A375 (cell line): ENCODE results near the gene HGF. TPM values are rescaled to one million over a fixed set of nuclear protein-coding genes. Genes with fewer than 3 reads are reported as not detected.

ENCODE experiments used
- total RNA-seq: library from RNA; depleted of rRNA; stranded (reverse); fragments of >200 nt; shearing (Covaris generic); gene quantifications from 2 replicates; pipeline ENCODE4 v1.2.3, GENCODE V29; 2014; rRNA removed

The HGF gene
- total RNA-seq: not detected in 2 replicates

DNA sequence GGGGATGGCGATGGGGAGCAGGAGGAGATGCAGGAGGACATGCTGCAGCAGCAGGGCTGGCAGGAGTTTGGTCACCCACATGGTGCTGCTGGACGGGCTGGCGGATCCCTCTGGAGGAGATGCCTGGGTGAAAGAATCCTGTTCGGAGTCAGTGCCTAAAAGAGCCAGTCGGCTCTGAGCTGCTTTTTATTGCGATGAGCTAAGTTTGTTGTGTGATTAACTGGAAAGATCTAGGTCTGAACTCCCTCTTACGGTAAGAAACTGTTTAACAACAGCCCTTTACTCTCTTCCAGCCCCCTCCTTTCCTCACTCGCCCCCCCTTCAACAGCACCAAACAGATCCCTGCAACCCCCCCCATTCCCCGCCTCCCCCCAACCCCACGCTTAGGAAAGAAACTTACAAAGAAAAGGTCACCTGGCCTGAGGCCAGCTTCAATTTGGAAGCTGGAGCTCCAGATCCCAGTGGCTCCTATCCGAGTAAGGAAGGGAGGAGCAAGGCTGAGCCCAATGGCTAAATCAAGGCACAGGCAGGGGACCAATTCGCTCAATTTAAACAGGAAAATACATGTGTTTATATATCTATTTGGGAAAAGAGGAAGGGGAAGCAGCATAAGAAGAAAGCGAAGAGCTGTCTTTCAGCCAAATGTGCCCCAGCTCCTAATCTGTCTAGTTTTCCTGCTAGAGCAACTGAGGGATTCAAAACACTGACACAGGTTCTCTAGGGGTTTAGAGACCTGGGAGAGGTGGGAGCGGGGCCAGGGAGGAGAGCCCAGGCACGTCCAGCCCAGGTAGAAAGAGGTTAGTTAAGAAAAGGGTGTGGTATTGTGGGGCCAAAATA, at the start of gene HGF:
HGF (minus strand) TSS at position 157 of the 837 bp plus-strand sequence; CDS start at position 81, 76 bp downstream.

